Omental fat pad (tissue), 4 donors: ENCODE results near the gene ACTL7B. TPM values are rescaled to one million over a fixed set of nuclear protein-coding genes. Genes with fewer than 3 reads are reported as not detected.

Experiments used
- ATAC-seq: fragments of 150-250 bp; one replicate; pipeline ENCODE4 v1.9.1; 2016; ENCODE audit warnings: mild to moderate bottlenecking, moderate library complexity; ENCODE audit not compliant: low FRiP score
- DNase-seq: peaks from one replicate; pipeline ENCODE4 v3.0.0-alpha.2; 2019; ENCODE audit warnings: low spot score
- CTCF ChIP-seq, 3 donors: fragments of 450-650 bp; IDR thresholded peaks; one replicate each; pipeline ENCODE4 v1.5.1; 2016 to 2017; ENCODE audit warnings: antibody characterized with exemption in 3 of 3, mild to moderate bottlenecking in 3 of 3, moderate library complexity in 2 of 3
- total RNA-seq, 4 donors: library from RNA; depleted of rRNA; stranded (reverse); fragments of >200 nt; gene quantifications; one replicate each; pipeline ENCODE4 v1.1.0, GENCODE V29; 2016

ACTL7B gene
- total RNA-seq, 4 donors from 2014 or later: 0.32 TPM; not detected in 3

GRCh38 chr9:108861464-108861863 is 5.7 kb upstream of the ACTL7B start:
- TF ChIP-seq CTCF (IDR thresholded peaks at IDR 0.05): no peak
- ATAC-seq: no peak
- no peak for DNase-seq

GRCh38 chr9:108860764-108861163 is 5.0 kb upstream of the ACTL7B start:
- no peak for DNase-seq
- ATAC-seq: no peak
- TF ChIP-seq CTCF (IDR thresholded peaks at IDR 0.05): no peak

GRCh38 chr9:108860354-108860753 is 4.6 kb upstream of the ACTL7B start:
- ATAC-seq (no peak), DNase-seq (no peak)
- TF ChIP-seq CTCF (IDR thresholded peaks at IDR 0.05): no peak

GRCh38 chr9:108859459-108860114 is 3.8 kb upstream of the ACTL7B start:
- no peak for DNase-seq
- no peak for ATAC-seq
- no peak for TF ChIP-seq CTCF (IDR thresholded peaks at IDR 0.05)

- ATAC-seq (no peak), DNase-seq (no peak)
- no peak for TF ChIP-seq CTCF (IDR thresholded peaks at IDR 0.05)
Measured at GRCh38 chr9:108857572-108857971, 1.8 kb upstream of the ACTL7B start.

- DNase-seq (no peak), ATAC-seq (no peak)
- TF ChIP-seq CTCF (IDR thresholded peaks at IDR 0.05): no peak
Measured at GRCh38 chr9:108855529-108855886, 278 bp downstream of the ACTL7B start.
